HepG2 (cell line): ENCODE measurements around the gene RNASE8. TPM values are rescaled to one million over a fixed set of nuclear protein-coding genes. Genes with fewer than 3 reads are reported as not detected.

ENCODE experiments used
- ATAC-seq: fragments of 200-7000 bp; cut with Tn5 transposase; 3 replicates; pipeline ENCODE4 v1.9.1; 2020; ENCODE audit warnings: mild to moderate bottlenecking, moderate library complexity
- BruUV-seq: library from RNA; stranded (reverse); fragments of 400-500 nt; replicated peaks from 2 replicates; lab custom pipeline; 2021; lab: Mats Ljungman, UMichigan
- CTCF ChIA-PET: fragments of 300-600 bp; formaldehyde crosslinking; extraction: SDS; loops from one replicate; lab custom pipeline; 2021; ENCODE audit warnings: low total read pairs, inconsistent platforms, low intra/inter-chr PET ratio; lab: Yijun Ruan, JAX
- POLR2A ChIA-PET: fragments of 350-600 bp; sonication (Branson Sonifier 250); formaldehyde crosslinking; loops from one replicate; lab custom pipeline; 2020; ENCODE audit warnings: antibody characterized with exemption, inconsistent platforms; lab: Yijun Ruan, JAX
- DNase-seq: peaks from one replicate; pipeline ENCODE4 v3.0.0-alpha.2; 2015; ENCODE audit warnings: low spot score
- FAIRE-seq: peaks from 3 replicates; lab custom pipeline; 2011; peaks lifted over from hg19 to GRCh38; lab: Jason Lieb, UNC
- H2AFZ ChIP-seq: one replicate; pipeline ENCODE4 v1.6.1; 2011; ENCODE audit warnings: low read length, inconsistent platforms
- H3K27ac ChIP-seq: fragments of 300-600 bp; 3 replicates; pipeline ENCODE4 v1.8.0; 2011; ENCODE audit warnings: mixed run types, mild to moderate bottlenecking, mixed read lengths, low read length, inconsistent platforms; ENCODE audit not compliant: insufficient read depth; ENCODE audit errors: extremely low read length
- H3K27me3 ChIP-seq, 2 experiments: fragments of 200-600 bp in 1 of 2; 2 replicates in 1 of 2; 3 replicates in 1 of 2; pipeline versions ENCODE4 v1.6.0 to v1.8.0; 2011; ENCODE audit warnings: low read length in 2 of 2, mild to moderate bottlenecking in 2 of 2, moderate library complexity in 2 of 2, inconsistent platforms in 1 of 2; ENCODE audit not compliant: insufficient read depth in 2 of 2, control insufficient read depth in 1 of 2
- H3K36me3 ChIP-seq, 2 experiments: fragments of 200-600 bp in 1 of 2; replicated peaks in 1 of 2; 2 replicates in 1 of 2; 3 replicates in 1 of 2; pipeline versions ENCODE4 v1.5.1 to v1.8.0; 2011; ENCODE audit warnings: low read length in 2 of 2, inconsistent platforms in 1 of 2; ENCODE audit not compliant: insufficient read depth in 2 of 2, control insufficient read depth in 1 of 2
- H3K4me1 ChIP-seq: 2 replicates; pipeline ENCODE4 v1.5.1; 2012; ENCODE audit warnings: low read length, inconsistent platforms; ENCODE audit not compliant: insufficient read depth
- H3K4me2 ChIP-seq: 2 replicates; pipeline ENCODE4 v1.6.0; 2011; ENCODE audit warnings: low read depth, low read length, inconsistent platforms
- H3K4me3 ChIP-seq, 3 experiments: fragments of 200-600 bp in 1 of 3; sonication (generic), shearing (Covaris generic) in 1 of 3; replicated peaks in 1 of 3; 2 replicates each; pipeline ENCODE4 v1.5.1; 2011 to 2016; ENCODE audit warnings: low read length in 3 of 3, inconsistent platforms in 2 of 3, low read depth in 2 of 3, mild to moderate bottlenecking in 2 of 3, control low read depth in 1 of 3, mixed read lengths in 1 of 3; ENCODE audit not compliant: insufficient read depth in 1 of 3
- H3K79me2 ChIP-seq: one replicate; pipeline ENCODE4 v1.6.1; 2011; ENCODE audit warnings: low read length, inconsistent platforms; ENCODE audit not compliant: insufficient read depth
- H3K9ac ChIP-seq: 2 replicates; pipeline ENCODE4 v1.6.0; 2011; ENCODE audit warnings: mild to moderate bottlenecking, low read depth, low read length, inconsistent platforms; ENCODE audit not compliant: insufficient read depth
- H3K9me3 ChIP-seq: 2 replicates; pipeline ENCODE4 v1.5.1; 2012; ENCODE audit warnings: mild to moderate bottlenecking, low read length
- H4K20me1 ChIP-seq: 2 replicates; pipeline ENCODE4 v1.6.0; 2011; ENCODE audit warnings: inconsistent platforms, mild to moderate bottlenecking, low read length, moderate library complexity; ENCODE audit not compliant: insufficient read depth
- ATF3 ChIP-seq: sonication (generic); formaldehyde crosslinking; IDR thresholded peaks from 2 replicates; pipeline ENCODE4 v1.4.0; 2020; ENCODE audit warnings: missing genetic modification reagents
- ESRRA ChIP-seq: sonication (generic); formaldehyde crosslinking; IDR thresholded peaks from 2 replicates; pipeline ENCODE4 v1.5.1; 2020; ENCODE audit warnings: mild to moderate bottlenecking, low read depth, missing genetic modification reagents
- GATA4 ChIP-seq: sonication (generic); IDR thresholded peaks from 2 replicates; pipeline ENCODE4 v1.6.1; 2016; ENCODE audit warnings: antibody characterized with exemption, low read depth, borderline replicate concordance
- HINFP ChIP-seq: sonication (generic); formaldehyde crosslinking; IDR thresholded peaks from 2 replicates; pipeline ENCODE4 v1.4.0; 2020; ENCODE audit warnings: low read depth, mild to moderate bottlenecking, missing genetic modification reagents
- IRF2 ChIP-seq: IDR thresholded peaks from 2 replicates; pipeline ENCODE4 v1.6.1; 2018; ENCODE audit warnings: missing genetic modification reagents, missing compliant biosample characterization
- RCOR2 ChIP-seq: IDR thresholded peaks from 2 replicates; pipeline ENCODE4 v1.6.1; 2016; ENCODE audit warnings: missing biosample characterization, missing genetic modification reagents
- STAT6 ChIP-seq: sonication (generic); formaldehyde crosslinking; IDR thresholded peaks from 2 replicates; pipeline ENCODE4 v1.4.0; 2020; ENCODE audit warnings: missing genetic modification reagents, mild to moderate bottlenecking, borderline replicate concordance
- ZBTB34 ChIP-seq: sonication (generic); formaldehyde crosslinking; IDR thresholded peaks from 2 replicates; pipeline ENCODE4 v1.8.0; 2022; ENCODE audit warnings: mild to moderate bottlenecking, missing genetic modification reagents
- ZNF513 ChIP-seq: sonication (generic); formaldehyde crosslinking; conservative IDR thresholded peaks from 2 replicates; pipeline ENCODE4 v1.5.0; 2020; ENCODE audit warnings: missing genetic modification reagents
- ZNF598 ChIP-seq: sonication (generic); formaldehyde crosslinking; IDR thresholded peaks from 2 replicates; pipeline ENCODE4 v1.5.1; 2020; ENCODE audit warnings: mild to moderate bottlenecking, missing genetic modification reagents, borderline replicate concordance
- ZNF607 ChIP-seq: sonication (generic); formaldehyde crosslinking; IDR thresholded peaks from 2 replicates; pipeline ENCODE4 v1.5.1; 2020; ENCODE audit warnings: missing genetic modification reagents, mild to moderate bottlenecking, borderline replicate concordance
- WGBS: methylation state at CpG from one replicate; pipeline ENCODE4 v1.1.6; 2017; ENCODE audit warnings: low lambda C conversion rate; 5-methylcytosine and 5-hydroxymethylcytosine counted together
- in situ Hi-C: cut with HindIII; loops from 2 replicates; pipeline ENCODE4 v1.10.0; 2017; ENCODE audit warnings: low pct_unique_long_range_greater_than_20kb; ENCODE audit not compliant: extremely low pct_ligation_motif_present
- intact Hi-C: fragments of 100-400 bp; cut with micrococcal nuclease; formaldehyde crosslinking; loops from one replicate; pipeline ENCODE4 v1.10.0; 2022; ENCODE audit not compliant: unreplicated experiment
- polyA plus RNA-seq, 8 experiments: library from polyadenylated mRNA; depleted of rRNA in 3 of 8; stranded (reverse) in 7 of 8; unstranded in 1 of 8; fragments of >200 nt; fragmentation: Illumina TruSeq in 4 of 8; extraction: Trizol in 4 of 8; gene quantifications; 2 replicates each; pipeline versions ENCODE4 v1.2.1 to v1.2.3, GENCODE V29; 2011 to 2016; ENCODE audit warnings: low read depth in 4 of 8, missing spikeins in 1 of 8, mixed read lengths in 1 of 8; ENCODE audit not compliant: insufficient read depth in 1 of 8
- total RNA-seq, 5 experiments: library from RNA; depleted of rRNA; stranded (reverse); fragments of >200 nt; fragmentation: Illumina TruSeq; extraction: Trizol; gene quantifications; 2 replicates each; pipeline ENCODE4 v1.2.3, GENCODE V29; 2016; ENCODE audit warnings: low read depth in 1 of 5

The RNASE8 gene
- total and polyA plus RNA-seq, 2 of the 13 experiments (the other 11 are each of a cell fraction or from before 2014, with no cell fraction given) = not detected

GRCh38 chr14:21053184-21054122 is 4.2 kb upstream of the RNASE8 start:
- Histone ChIP-seq H3K4me3 (peak overlapping the region in 2 of 3 experiments; percentile 9 to 40; a peak in 1 of 6 replicates), H3K4me2 (peak overlapping the region; percentile 71), H2AFZ (no peak overlapping the region), H3K9me3 (no peaks in the 10 kb centered on the region), H3K36me3 (no peaks in the 10 kb centered on the region), H3K27ac (peak overlapping the region; percentile 92), H3K4me1 (peaks cover 98% of the 10 kb centered on the region), H3K27me3 (no peaks in the 10 kb centered on the region), H3K79me2 (no peaks in the 10 kb centered on the region), H3K9ac (peak overlapping the region; percentile 72), H4K20me1 (no peaks in the 10 kb centered on the region)
- ChIA-PET CTCF (interaction anchor here (1.3 to 3.2 kb wide), 3 partner anchors 13 to 39 kb away, joined by 3 to 12 read pairs (median 6); no protein-coding TSS in a partner anchor), POLR2A (interaction anchor here (0.8 to 2.1 kb wide), 17 partner anchors 9 to 371 kb away, joined by 3 to 46 read pairs (median 9); partner anchors contain the start of genes ARHGEF40, NDRG2 and RNASE4)
- TSS peak; percentile 75 for BruUV-seq
- in situ Hi-C loops = no loop called here
- intact Hi-C loops = loop anchor here (1.0 to 2.0 kb wide), 4 partner anchors 9 to 28 kb away; partner anchors contain the start of gene NDRG2
- ATAC-seq (peak; percentile 3), DNase-seq (peak; percentile 50), FAIRE-seq (no peak)
- 75% methylated on average over 20 of the region's 20 CpGs for WGBS
- TF ChIP-seq HINFP (no peak), ZNF607 (peak; percentile 45; the same call in 1 of the 2 replicates), IRF2 (CRISPR knock-in tag) (no peak), ZNF513 (CRISPR knock-in tag) (no peak), ZNF598 (CRISPR knock-in tag) (peak; percentile 57; the same call in 1 of the 2 replicates), ATF3 (CRISPR knock-in tag) (no peak), STAT6 (CRISPR knock-in tag) (0 out of 2 replicates have a peak, but pooled peaks have one; percentile 1), GATA4 (no peak), ZBTB34 (CRISPR knock-in tag) (no peak), ESRRA (CRISPR knock-in tag) (no peak), RCOR2 (CRISPR knock-in tag) (no peak)
